HG03066 (cell line): ENCODE data around the gene PFN3.
A peak's percentile ranks its signal among the peaks of the same experiment; 100 is the strongest.

Experiments used
- ATAC-seq: cut with Tn5 transposase; IDR thresholded peaks from one replicate; pipeline ENCODE4 v1.9.1; 2021; ENCODE audit warnings: low read depth; ENCODE audit not compliant: unreplicated experiment

The PFN3 gene

GRCh38 chr5:177438468-177438867, 38.0 kb upstream of the PFN3 start:
- ATAC-seq, result no peak

DNA sequence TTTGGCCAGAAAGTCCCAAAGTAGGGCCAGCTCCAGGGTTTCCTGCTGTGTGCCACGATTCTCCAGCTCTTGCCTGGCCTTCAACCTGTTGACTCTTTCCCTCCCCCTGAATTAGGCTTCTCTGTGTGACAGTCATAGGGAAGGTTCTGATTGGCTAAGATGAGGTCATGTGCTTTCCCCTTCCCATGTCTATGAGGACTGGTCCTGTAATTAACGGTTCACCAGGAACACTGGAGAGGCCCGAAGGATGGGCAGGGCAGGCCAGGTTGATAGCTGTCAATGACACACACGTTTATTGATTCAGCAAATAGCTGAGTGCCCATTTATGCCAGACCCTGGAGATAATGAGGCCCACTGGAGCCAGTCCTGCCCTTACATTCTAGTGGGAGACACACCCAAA, 37.2 kb upstream of the PFN3 start:
- ATAC-seq, result no peak

DNA sequence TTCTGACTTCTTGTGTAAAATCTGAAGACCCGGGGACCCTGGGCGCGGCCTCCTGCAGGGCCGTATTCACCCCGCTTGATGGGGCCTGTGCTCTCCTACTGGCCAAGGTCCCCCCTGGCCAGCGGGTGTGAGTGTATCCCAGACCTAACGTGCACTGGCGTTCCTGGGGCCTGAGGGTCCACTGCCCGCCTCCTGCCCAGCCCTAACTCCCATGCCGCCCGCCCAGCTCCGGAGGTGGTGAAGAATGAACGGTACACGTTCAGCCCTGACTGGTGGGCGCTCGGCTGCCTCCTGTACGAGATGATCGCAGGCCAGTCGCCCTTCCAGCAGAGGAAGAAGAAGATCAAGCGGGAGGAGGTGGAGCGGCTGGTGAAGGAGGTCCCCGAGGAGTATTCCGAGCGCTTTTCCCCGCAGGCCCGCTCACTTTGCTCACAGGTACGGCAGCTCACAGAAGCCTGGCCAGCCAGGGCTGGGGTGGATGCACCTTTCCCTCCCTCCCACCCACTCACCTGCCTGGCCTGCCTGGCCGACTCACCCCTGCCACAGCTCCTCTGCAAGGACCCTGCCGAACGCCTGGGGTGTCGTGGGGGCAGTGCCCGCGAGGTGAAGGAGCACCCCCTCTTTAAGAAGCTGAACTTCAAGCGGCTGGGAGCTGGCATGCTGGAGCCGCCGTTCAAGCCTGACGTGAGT, 35.5 kb upstream of the PFN3 start:
- ATAC-seq, result no peak

DNA sequence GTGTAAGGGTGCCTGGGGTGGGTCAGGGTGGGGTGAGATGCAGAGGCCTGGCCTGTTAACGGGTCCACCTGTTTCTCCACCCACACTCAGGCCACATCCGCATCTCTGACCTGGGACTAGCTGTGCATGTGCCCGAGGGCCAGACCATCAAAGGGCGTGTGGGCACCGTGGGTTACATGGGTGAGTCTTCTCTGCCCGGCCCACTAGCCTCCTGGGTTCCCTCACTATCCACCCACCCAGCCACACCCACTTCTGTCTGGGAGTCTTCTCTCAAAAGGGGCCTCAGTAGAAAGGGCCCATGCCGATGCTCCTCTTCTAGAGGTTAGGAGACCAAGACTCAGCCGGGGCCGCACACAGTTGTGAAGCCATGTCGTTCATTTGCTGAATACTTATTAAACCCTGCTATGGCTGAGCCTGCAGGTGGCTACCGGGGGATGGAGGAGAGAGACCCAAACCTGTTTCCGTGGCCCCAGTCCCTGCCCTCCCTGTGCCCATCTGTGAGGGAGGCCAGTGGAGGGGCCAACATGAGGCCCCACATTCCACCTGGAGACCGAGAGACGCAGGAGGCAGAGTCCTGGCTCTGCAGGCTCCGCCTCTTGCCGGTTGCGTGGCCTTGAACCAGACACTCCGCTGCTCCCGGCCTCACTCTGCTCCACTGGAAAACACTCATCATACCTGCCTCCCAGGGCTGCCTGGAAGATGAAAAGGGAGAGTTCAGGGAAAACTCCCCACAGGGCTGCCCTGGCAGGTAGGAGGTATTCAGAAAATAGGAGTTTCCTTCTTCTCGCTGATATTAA, 34.7 kb upstream of the PFN3 start:
- ATAC-seq, result no peak

- no peak for ATAC-seq
These were observed 34.0 kb upstream of the PFN3 start for GRCh38 chr5:177434437-177434836.

- ATAC-seq, result no peak
These were observed 33.3 kb upstream of the PFN3 start for GRCh38 chr5:177433658-177434217.

DNA sequence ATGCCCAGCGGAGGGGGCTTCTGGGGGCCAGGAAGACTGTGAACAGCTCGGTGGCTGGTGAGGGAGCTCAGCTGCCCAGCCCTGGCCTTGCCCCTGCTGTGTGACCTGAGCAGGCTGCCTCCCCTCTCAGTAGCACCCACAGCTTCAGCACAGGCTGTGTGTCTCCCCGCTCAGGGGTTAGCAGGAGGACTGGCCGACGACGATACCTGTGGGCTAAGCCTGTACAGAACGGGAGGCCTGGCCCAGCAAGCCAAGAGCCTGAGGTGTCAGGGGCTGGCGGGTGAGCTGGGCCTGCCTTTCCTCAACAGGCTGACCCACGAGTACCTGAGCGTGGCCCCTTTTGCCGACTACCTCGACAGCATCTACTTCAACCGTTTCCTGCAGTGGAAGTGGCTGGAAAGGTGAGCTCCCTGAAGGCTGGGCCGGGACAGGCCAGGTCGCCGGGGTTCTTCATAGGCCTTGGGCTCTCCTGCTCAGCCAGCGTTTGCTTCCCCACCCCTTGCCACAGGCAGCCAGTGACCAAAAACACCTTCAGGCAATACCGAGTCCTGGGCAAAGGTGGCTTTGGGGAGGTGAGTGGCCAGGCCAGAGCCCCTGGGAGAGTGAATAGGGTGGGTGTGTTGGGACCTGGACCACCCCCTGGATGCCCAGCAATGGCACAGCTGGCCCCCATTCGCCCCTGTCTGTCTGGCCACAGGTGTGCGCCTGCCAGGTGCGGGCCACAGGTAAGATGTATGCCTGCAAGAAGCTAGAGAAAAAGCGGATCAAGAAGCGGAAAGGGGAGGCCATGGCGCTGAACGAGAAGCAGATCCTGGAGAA, 32.6 kb upstream of the PFN3 start:
- no peak for ATAC-seq

DNA sequence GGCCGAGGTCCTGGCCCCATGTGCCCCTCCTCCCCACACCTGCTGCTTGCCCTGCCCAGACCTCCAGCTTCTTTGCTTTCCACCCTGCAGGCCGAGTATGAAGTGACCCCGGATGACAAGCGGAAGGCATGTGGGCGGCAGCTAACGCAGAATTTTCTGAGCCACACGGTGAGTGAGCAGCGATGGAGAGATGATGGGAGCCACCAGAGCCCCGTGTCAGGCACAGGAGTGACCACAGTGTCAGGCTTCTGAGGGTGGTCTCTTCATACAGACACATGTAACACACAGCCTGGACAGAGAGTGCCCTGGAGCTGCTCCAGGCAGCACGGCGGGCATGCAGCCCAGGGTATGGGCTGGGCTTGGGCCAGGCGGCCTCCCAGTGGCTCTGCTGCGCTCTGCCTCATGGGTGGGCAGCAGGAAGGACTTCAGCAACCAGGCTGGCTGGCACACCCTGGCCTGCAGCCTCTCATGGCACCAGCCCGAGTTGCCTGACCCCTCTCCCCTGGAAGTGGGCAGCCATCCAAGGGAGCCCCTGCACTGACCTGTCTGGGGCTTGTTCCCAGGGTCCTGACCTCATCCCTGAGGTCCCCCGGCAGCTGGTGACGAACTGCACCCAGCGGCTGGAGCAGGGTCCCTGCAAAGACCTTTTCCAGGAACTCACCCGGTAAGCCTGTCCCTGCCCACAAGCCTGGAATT, 31.8 kb upstream of the PFN3 start:
- no peak for ATAC-seq

DNA sequence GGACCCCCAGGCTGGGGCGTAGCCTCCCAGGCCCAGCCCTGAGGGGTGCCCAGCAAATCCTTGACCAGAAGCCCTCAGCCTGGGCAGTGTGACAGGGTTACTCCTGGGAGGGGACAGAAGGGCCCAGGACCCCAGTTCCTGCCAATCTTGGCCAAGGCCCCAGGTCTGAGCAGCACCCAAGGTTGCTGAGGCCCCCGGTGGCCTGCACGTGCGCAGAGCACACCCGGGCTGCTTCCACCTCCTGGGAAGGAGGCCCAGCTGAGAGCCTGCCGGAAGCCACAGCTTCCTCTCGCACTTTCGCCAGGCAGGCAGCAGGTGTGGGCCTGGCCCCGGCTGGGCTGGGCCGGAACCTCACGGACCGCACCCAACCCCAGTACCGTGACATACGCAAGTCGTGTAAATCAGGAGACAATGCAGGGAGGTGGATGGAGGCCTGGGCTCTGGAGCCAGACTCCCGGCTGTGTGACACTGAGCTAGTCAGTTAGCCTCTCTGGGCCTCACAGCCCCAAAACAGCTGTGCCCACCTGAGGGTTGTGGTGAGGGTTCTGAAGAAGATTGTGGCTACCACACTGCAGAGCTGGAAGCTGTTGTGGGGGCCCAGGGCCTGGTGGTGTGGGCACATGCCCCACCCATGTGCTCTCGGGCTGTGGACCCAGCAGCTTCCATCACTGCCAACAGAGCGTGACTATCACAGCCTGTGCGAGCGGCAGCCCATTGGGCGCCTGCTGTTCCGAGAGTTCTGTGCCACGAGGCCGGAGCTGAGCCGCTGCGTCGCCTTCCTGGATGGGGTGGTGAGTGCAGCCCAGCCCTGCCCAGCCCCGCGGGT, 31.1 kb upstream of the PFN3 start:
- ATAC-seq, result peak; percentile 37

DNA sequence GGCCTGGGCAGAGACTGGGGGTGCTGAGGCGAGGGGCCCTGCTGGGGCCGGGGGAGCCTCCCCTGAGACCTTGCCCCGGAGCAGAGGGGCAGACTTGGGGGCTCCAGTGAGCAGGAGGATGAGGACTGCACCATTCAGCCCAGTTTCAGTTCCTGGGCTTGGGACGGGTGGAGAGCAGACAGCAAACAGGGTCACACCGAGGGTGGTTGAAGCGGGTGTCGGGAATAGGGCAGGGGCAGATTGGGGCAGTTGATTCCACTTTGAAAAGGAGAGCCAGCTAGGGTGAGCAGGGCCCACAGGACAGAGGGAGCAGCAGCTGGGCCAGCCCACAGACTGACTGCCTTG, 30.5 kb upstream of the PFN3 start:
- no peak for ATAC-seq

- no peak for ATAC-seq
These were observed 29.9 kb upstream of the PFN3 start for GRCh38 chr5:177430140-177430951.

- ATAC-seq, result no peak
These were observed 29.0 kb upstream of the PFN3 start for GRCh38 chr5:177429248-177430040.

- ATAC-seq, result no peak
These were observed 28.2 kb upstream of the PFN3 start for GRCh38 chr5:177428574-177429217.

DNA sequence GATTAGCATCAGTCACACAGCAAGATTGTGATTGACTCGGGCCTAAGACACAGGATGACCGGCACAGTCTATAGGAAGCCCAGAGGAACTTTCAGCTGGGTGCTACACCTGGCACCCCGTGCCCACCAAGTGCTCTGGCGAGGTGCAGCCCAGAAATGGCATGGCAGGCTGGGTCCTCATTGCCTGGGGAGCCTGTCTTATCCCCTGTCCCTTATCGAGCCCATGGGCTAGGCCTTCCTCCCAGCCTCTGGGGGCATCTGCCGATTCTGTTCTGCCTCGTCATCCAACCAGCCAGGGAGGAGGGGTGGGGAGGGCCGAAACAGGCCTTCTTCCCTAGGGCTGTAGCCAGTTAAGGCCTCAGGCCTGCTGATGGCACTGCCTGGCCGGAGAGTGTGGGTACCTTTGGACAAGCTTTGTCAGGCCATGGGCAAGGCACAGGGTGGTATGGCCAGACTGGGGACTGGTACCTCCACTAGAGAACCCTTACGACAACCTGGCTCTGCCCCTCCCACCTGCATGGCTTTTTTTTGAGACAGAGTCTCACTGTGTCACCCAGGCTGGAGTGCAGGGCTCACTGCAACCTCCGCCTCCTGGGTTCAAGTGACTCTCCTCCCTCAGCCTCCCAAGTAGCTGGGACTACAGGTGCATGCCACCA, 27.6 kb upstream of the PFN3 start:
- no peak for ATAC-seq

DNA sequence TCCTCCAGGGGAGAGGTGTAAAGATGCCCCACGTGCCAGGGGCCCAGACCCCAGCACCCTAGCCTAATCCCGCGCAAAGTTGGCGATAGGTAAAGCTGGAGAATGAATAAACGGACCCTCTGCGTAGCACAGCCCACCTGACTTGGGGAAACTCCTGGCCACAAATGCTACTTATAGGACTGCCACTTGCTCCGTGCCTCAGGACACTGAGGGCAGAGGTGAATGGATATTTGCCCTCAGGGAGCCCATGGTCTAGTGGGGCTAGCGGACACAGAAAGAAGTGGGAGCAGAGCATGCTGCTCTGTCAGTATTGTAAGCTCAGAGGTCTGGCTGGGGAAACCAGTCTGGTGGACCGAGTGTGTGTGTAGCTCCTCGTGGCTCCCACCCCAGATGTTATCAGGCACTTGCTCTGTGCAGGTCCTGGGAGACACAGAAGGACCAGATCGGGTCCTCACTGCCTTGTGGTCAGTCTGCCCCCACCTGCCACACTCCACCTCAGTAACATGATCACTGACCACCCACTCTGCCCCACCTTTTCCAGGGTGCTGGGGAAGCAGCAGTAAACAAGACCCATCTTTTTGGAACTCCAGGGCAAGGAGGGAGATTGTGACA, 26.9 kb upstream of the PFN3 start:
- no peak for ATAC-seq

- ATAC-seq, result peak; percentile 9
These were observed 26.2 kb upstream of the PFN3 start, which contains the start of gene GRK6 for GRCh38 chr5:177426566-177427210. Gene GRK6, plus strand, starts transcription at chr5:177426676. Its CDS starts 170 bp downstream, at chr5:177426846.
